PC-9 (cell line): Measurements from ENCODE around the gene DOK5.

Experiments used
- EZH2 ChIP-seq: fragments of 200-600 bp; sonication (generic); IDR thresholded peaks from 2 replicates; pipeline ENCODE4 v1.8.0; 2017; ENCODE audit warnings: antibody characterized with exemption, low read depth
- TF ChIP-seq, protein P1 (sequence below): fragments of 200-600 bp; sonication (generic); conservative IDR thresholded peaks from 2 replicates; pipeline ENCODE4 v1.6.1; 2017; ENCODE audit warnings: mixed run types, antibody characterized with exemption, mild to moderate bottlenecking, moderate library complexity

DNA sequence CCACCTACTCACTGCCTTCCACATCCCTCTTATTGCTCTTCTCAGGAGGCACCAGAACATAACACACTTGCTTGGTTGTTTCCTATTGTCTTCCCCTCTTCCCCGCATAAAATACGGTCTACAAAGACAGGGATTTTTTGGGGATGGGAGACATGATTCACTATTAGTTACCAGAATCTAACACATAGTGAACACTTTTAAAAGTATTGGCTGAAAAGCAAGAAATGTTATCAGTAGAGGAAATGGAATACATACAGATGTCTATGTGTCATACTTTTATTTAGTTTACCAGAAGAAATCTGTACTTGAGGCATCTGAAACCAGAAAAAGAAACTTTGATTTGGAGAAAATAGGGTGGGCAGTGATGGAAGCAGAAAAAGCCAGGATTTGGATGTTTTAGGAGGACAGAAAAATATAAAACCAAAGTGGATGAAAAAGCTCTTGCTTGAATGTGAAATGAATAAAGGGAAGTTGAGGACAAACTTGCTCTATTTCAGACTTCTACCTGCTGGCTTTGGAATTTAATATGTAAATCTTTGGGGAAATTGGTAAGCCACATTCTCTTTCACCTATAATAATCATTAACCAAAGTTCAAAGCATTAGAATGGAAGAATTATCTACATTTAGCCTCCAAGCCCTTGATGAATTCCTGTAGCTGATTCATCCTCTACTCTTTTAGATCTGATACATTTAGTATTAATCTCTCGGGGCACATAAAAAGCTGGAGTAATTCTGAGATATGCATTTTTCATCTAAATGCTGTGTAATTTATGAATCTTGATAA lies 82.6 kb downstream of the DOK5 start:
- TF ChIP-seq, protein P1, sequence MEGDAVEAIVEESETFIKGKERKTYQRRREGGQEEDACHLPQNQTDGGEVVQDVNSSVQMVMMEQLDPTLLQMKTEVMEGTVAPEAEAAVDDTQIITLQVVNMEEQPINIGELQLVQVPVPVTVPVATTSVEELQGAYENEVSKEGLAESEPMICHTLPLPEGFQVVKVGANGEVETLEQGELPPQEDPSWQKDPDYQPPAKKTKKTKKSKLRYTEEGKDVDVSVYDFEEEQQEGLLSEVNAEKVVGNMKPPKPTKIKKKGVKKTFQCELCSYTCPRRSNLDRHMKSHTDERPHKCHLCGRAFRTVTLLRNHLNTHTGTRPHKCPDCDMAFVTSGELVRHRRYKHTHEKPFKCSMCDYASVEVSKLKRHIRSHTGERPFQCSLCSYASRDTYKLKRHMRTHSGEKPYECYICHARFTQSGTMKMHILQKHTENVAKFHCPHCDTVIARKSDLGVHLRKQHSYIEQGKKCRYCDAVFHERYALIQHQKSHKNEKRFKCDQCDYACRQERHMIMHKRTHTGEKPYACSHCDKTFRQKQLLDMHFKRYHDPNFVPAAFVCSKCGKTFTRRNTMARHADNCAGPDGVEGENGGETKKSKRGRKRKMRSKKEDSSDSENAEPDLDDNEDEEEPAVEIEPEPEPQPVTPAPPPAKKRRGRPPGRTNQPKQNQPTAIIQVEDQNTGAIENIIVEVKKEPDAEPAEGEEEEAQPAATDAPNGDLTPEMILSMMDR: no peak
- TF ChIP-seq EZH2: no peak
